Stomach smooth muscle (tissue), 2 donors: ENCODE data around the gene ZFYVE28.
"Not testable (repeated sequence)": the region's sequence is repeated elsewhere in the genome, so short reads cannot be mapped to it uniquely, and the experiment has no call there.

ENCODE experiments used
- H3K27ac ChIP-seq: one replicate; pipeline ENCODE4 v1.7.0; 2013; ENCODE audit warnings: mild to moderate bottlenecking, low read length, inconsistent platforms
- H3K27me3 ChIP-seq, 2 donors: one replicate each; pipeline ENCODE4 v1.7.0; 2013; ENCODE audit warnings: low read length in 2 of 2; ENCODE audit not compliant: insufficient read depth in 2 of 2, control insufficient read depth in 1 of 2
- H3K36me3 ChIP-seq, 2 donors: one replicate each; pipeline ENCODE4 v1.7.0; 2013; ENCODE audit warnings: low read length in 2 of 2; ENCODE audit not compliant: control insufficient read depth in 2 of 2, insufficient read depth in 2 of 2
- H3K4me1 ChIP-seq: one replicate; pipeline ENCODE4 v1.7.0; 2013; ENCODE audit warnings: low read length; ENCODE audit not compliant: control insufficient read depth, insufficient read depth
- H3K4me3 ChIP-seq, 2 donors: one replicate each; pipeline ENCODE4 v1.7.0; 2013; ENCODE audit warnings: low read length in 2 of 2
- H3K9ac ChIP-seq, 2 donors: one replicate each; pipeline ENCODE4 v1.7.0; 2013; ENCODE audit warnings: low read length in 2 of 2, mild to moderate bottlenecking in 1 of 2
- H3K9me3 ChIP-seq, 2 donors: one replicate each; pipeline ENCODE4 v1.7.0; 2013; ENCODE audit warnings: low read length in 2 of 2; ENCODE audit not compliant: control insufficient read depth in 2 of 2
- donor health status: healthy.
- donor health status: Pancreatic carcinoma.

Gene ZFYVE28

GRCh38 chr4:2434420-2434819 lies 16.0 kb upstream of the ZFYVE28 start:
- no peaks in the 10 kb centered on the region for H3K36me3 ChIP-seq
- H3K27me3 ChIP-seq, result peaks cover 0 to 2% of the 10 kb centered on the region in 2 donors
- H3K9me3 ChIP-seq, result no peaks in the 10 kb centered on the region
- H3K4me1 ChIP-seq, result no peaks in the 10 kb centered on the region
- H3K27ac ChIP-seq, result no peak overlapping the region
- H3K9ac ChIP-seq, result no peak overlapping the region
- H3K4me3 ChIP-seq, result no peak overlapping the region

DNA sequence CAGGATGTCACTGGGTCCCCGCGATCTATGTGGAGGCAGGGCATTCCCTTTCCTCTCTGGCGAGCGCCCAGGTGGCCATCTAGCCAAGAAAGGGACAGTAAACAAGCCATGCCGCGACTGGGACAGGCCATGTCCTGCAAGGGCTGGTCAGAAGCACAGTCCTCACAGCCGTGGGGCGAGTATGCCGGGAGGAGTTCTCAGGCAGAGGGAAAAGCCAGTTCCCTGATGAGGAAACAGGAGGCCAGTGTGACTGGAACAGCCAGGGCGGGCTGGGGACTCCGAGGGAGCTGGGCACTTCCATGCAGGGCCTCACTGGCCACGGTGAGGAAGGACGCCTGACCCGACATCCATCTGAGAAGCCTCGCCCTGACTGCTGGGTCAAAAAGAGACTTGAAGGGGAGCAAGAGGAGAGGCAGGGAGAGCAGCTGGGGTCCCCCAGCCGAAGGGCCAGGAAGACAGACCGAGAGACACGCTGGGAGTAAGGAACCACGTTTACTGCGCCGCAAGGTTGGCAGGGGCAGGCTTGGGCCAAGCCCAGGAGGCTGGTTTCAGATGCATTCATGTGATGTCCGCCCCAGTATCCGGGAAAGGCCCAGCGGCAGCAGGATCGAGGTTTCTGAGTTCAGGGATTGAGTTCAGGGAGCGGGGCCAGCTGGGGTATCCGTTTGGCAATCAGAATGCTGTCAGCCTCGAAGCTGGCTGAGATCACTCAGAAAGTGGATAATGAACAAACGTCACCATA lies 15.3 kb upstream of the ZFYVE28 start:
- Histone ChIP-seq H3K9ac (no peak overlapping the region), H3K36me3 (no peaks in the 10 kb centered on the region), H3K27ac (no peak overlapping the region), H3K4me1 (no peaks in the 10 kb centered on the region), H3K4me3 (no peak overlapping the region), H3K9me3 (no peaks in the 10 kb centered on the region), H3K27me3 (peaks cover 0 to 2% of the 10 kb centered on the region in 2 donors)

- H3K4me1 ChIP-seq, result no peaks in the 10 kb centered on the region
- no peak overlapping the region for H3K9ac ChIP-seq
- H3K27ac ChIP-seq, result no peak overlapping the region
- no peak overlapping the region for H3K4me3 ChIP-seq
- no peaks in the 10 kb centered on the region for H3K36me3 ChIP-seq
- peaks cover 0 to 2% of the 10 kb centered on the region in 2 donors for H3K27me3 ChIP-seq
- H3K9me3 ChIP-seq, result no peaks in the 10 kb centered on the region
These were observed 14.6 kb upstream of the ZFYVE28 start for GRCh38 chr4:2432991-2433530.

GRCh38 chr4:2432004-2432403 lies 13.6 kb upstream of the ZFYVE28 start:
- H3K9ac ChIP-seq, result no peak overlapping the region
- peaks cover 2% of the 10 kb centered on the region in 2 donors for H3K27me3 ChIP-seq
- H3K36me3 ChIP-seq, result no peaks in the 10 kb centered on the region
- H3K4me3 ChIP-seq, result no peak overlapping the region
- H3K9me3 ChIP-seq, result no peaks in the 10 kb centered on the region
- H3K27ac ChIP-seq, result no peak overlapping the region
- H3K4me1 ChIP-seq, result no peaks in the 10 kb centered on the region

GRCh38 chr4:2429945-2430757 lies 11.7 kb upstream of the ZFYVE28 start:
- H3K9ac ChIP-seq, H3K4me1 ChIP-seq, H3K9me3 ChIP-seq, H3K27ac ChIP-seq, H3K4me3 ChIP-seq, H3K36me3 ChIP-seq, H3K27me3 ChIP-seq: not testable (repeated sequence)

- no peaks in the 10 kb centered on the region for H3K9me3 ChIP-seq
- no peak overlapping the region for H3K27ac ChIP-seq
- peaks cover 2 to 5% of the 10 kb centered on the region in 2 donors for H3K27me3 ChIP-seq
- H3K9ac ChIP-seq, result no peak overlapping the region
- no peaks in the 10 kb centered on the region for H3K36me3 ChIP-seq
- no peaks in the 10 kb centered on the region for H3K4me1 ChIP-seq
- no peak overlapping the region for H3K4me3 ChIP-seq
These were observed 10.2 kb upstream of the ZFYVE28 start for GRCh38 chr4:2428496-2429213.

DNA sequence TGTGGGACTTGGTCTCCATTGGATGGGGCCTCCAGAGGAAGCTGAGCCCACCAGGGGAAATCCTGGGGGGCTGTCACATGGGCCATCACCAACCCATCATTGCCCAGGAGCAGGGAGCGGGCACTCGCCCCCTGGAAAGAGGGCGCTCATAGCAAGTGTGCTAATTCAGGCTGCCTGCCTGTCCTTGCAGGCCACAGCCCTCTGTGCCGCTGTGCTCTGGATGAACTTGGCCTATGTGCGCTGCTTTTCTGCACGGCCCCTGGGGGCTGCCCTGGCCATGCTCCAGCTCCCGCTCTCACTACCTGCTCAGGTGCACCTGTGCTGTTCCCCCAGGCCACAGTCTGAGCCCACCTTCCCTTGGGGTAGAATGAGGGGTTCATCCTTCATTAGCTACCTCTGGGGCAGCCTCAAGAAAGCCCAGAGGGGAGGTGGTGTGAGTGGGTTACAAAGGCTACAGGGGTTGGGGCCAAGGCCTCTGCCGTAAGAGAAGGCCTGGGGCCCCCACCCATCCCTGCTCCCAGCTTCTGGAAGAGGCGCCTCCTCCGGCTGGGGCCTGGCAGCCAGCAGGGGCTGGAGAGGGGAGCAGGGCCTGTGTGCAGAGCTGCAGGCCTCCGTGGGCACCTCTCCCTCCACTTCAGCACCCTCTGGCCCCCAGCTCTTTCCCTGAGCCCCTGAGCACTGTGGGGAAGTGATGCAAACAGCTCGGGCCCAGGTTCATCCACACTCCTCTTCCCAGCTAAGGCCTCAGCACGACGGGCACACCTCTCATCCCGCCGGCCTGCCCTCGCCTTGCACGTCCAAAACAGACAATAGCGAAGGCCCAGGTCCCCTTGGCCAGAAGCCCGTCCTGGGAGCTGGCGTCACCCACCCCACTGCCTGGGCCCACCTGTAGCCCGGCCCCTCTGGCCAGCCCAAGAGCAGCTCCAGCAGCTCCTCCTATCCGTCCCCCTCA lies 9.2 kb upstream of the ZFYVE28 start:
- H3K4me1 ChIP-seq, result no peaks in the 10 kb centered on the region
- H3K36me3 ChIP-seq, result no peaks in the 10 kb centered on the region
- H3K27me3 ChIP-seq, result peaks cover 9 to 11% of the 10 kb centered on the region in 2 donors
- H3K27ac ChIP-seq, result no peak overlapping the region
- H3K9ac ChIP-seq, result no peak overlapping the region
- H3K4me3 ChIP-seq, result no peak overlapping the region
- H3K9me3 ChIP-seq, result no peaks in the 10 kb centered on the region

- H3K9me3 ChIP-seq, result no peaks in the 10 kb centered on the region
- no peaks in the 10 kb centered on the region for H3K36me3 ChIP-seq
- H3K9ac ChIP-seq, result no peak overlapping the region
- H3K27ac ChIP-seq, result no peak overlapping the region
- H3K27me3 ChIP-seq, result peaks cover 18 to 19% of the 10 kb centered on the region in 2 donors
- H3K4me3 ChIP-seq, result no peak overlapping the region
- no peaks in the 10 kb centered on the region for H3K4me1 ChIP-seq
These were observed 8.3 kb upstream of the ZFYVE28 start for GRCh38 chr4:2426711-2427275.

- Histone ChIP-seq H3K9ac (no peak overlapping the region), H3K9me3 (no peaks in the 10 kb centered on the region), H3K36me3 (no peaks in the 10 kb centered on the region), H3K4me1 (no peaks in the 10 kb centered on the region), H3K27me3 (peaks cover 21 to 26% of the 10 kb centered on the region in 2 donors), H3K27ac (no peak overlapping the region), H3K4me3 (no peak overlapping the region)
These were observed 7.6 kb upstream of the ZFYVE28 start for GRCh38 chr4:2426069-2426397.
